Activated CD4-positive, alpha-beta memory T cell treated with anti-CD3 and anti-CD28 coated beads for 36 hours (primary cell): Measurements from ENCODE around the gene HPSE2. TPM values are rescaled to one million over a fixed set of nuclear protein-coding genes. Genes with fewer than 3 reads are reported as not detected.
"Not testable (repeated sequence)": the region's sequence is repeated elsewhere in the genome, so short reads cannot be mapped to it uniquely, and the experiment has no call there.

Experiments
- CTCF ChIA-PET: fragments of 350-600 bp; sonication (Branson Sonifier 250); formaldehyde crosslinking; loops from one replicate; lab custom pipeline; 2021; ENCODE audit warnings: antibody characterized with exemption, inconsistent platforms; lab: Charles Lee
- POLR2A ChIA-PET: fragments of 350-600 bp; sonication (Branson Sonifier 250); formaldehyde crosslinking; loops from one replicate; lab custom pipeline; 2021; ENCODE audit warnings: antibody characterized with exemption; lab: Charles Lee
- DNase-seq: peaks from one replicate; pipeline ENCODE4 v3.0.0-alpha.2; 2020
- H3K27ac Mint-ChIP-seq: one replicate; pipeline ENCODE4 v1.8.0; 2021; ENCODE audit warnings: mixed read lengths
- H3K27me3 Mint-ChIP-seq: one replicate; pipeline ENCODE4 v1.8.0; 2021; ENCODE audit warnings: mixed read lengths
- H3K36me3 Mint-ChIP-seq: one replicate; pipeline ENCODE4 v1.8.0; 2021; ENCODE audit warnings: mixed read lengths
- H3K4me1 Mint-ChIP-seq: one replicate; pipeline ENCODE4 v1.8.0; 2021; ENCODE audit warnings: low read depth, mixed read lengths
- H3K4me3 Mint-ChIP-seq: one replicate; pipeline ENCODE4 v1.8.0; 2021; ENCODE audit warnings: mild to moderate bottlenecking, mixed read lengths
- H3K9me3 Mint-ChIP-seq: one replicate; pipeline ENCODE4 v1.8.0; 2021; ENCODE audit warnings: mixed read lengths
- intact Hi-C: fragments of 100-400 bp; cut with micrococcal nuclease; formaldehyde crosslinking; loops from one replicate; pipeline ENCODE4 v1.15.1; 2023
- total RNA-seq, 2 experiments: library from RNA; stranded (reverse); gene quantifications; one replicate each; pipeline ENCODE4 v1.2.3, GENCODE V29; 2021

HPSE2 gene
- total RNA-seq, 2 experiments from 2014 or later: not detected

- Mint-ChIP-seq H3K36me3 (no peaks in the 10 kb centered on the region), H3K4me3 (no peak overlapping the region), H3K27me3 (peaks cover 10% of the 10 kb centered on the region), H3K9me3 (no peaks in the 10 kb centered on the region), H3K27ac (no peak overlapping the region), H3K4me1 (no peaks in the 10 kb centered on the region)
- DNase-seq: no peak
- POLR2A ChIA-PET: no interaction called here
- CTCF ChIA-PET: no interaction called here
- intact Hi-C loops: no loop called here
Observed at GRCh38 chr10:98517672-98518071, 718.0 kb downstream of the HPSE2 start.

DNA sequence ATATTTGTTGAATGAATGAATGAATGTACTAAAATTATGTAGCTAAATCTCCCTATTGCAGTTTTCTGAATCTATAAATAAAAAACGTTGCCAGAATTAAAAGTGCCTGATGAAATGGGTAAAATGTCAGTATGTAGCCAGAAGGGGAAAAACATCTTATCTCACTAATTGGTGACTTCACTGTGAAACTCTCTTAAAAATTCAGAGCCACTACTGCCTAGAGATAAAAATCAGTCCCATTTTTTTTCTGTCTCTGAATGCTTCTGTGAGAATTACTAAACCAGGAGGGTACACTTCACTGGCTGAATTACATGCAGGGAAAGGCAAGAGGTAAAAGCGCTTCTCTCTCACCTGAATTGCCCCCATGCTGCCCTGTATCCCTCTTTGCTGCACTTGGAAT is 719.3 kb downstream of the HPSE2 start:
- Mint-ChIP-seq H3K9me3 (no peaks in the 10 kb centered on the region), H3K4me3 (no peak overlapping the region), H3K4me1 (no peaks in the 10 kb centered on the region), H3K27me3 (peaks cover 10% of the 10 kb centered on the region), H3K27ac (no peak overlapping the region), H3K36me3 (no peaks in the 10 kb centered on the region)
- intact Hi-C loops: no loop called here
- POLR2A ChIA-PET: no interaction called here
- CTCF ChIA-PET: no interaction called here
- DNase-seq: no peak

GRCh38 chr10:98513704-98514103 is 721.9 kb downstream of the HPSE2 start:
- H3K27ac Mint-ChIP-seq: no peak overlapping the region
- H3K27me3 Mint-ChIP-seq: peaks cover 5% of the 10 kb centered on the region
- intact Hi-C loops: no loop called here
- no peak for DNase-seq
- no peak overlapping the region for H3K4me3 Mint-ChIP-seq
- POLR2A ChIA-PET: no interaction called here
- H3K9me3 Mint-ChIP-seq: no peaks in the 10 kb centered on the region
- CTCF ChIA-PET: no interaction called here
- H3K4me1 Mint-ChIP-seq: no peaks in the 10 kb centered on the region
- no peaks in the 10 kb centered on the region for H3K36me3 Mint-ChIP-seq

DNA sequence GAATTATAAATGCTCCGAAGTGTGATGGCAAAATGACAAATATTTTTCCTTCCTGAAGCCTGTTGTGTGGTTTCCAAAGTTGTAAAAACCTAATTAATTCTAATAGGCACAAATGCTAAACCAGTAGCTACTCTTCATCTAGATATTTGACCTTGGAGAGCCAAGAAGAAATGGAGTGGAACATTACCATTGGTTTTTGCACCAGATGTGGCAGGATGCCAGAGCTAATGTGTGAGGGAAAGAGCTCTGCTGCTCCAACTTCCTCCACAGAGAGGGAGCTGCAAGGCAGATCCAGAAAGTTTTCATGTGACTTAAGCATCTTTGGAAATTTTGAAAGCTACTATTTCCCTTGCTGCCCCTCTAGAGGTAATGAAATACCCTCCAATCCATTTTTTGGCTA is 723.8 kb downstream of the HPSE2 start:
- DNase-seq: no peak
- POLR2A ChIA-PET: no interaction called here
- CTCF ChIA-PET: no interaction called here

DNA sequence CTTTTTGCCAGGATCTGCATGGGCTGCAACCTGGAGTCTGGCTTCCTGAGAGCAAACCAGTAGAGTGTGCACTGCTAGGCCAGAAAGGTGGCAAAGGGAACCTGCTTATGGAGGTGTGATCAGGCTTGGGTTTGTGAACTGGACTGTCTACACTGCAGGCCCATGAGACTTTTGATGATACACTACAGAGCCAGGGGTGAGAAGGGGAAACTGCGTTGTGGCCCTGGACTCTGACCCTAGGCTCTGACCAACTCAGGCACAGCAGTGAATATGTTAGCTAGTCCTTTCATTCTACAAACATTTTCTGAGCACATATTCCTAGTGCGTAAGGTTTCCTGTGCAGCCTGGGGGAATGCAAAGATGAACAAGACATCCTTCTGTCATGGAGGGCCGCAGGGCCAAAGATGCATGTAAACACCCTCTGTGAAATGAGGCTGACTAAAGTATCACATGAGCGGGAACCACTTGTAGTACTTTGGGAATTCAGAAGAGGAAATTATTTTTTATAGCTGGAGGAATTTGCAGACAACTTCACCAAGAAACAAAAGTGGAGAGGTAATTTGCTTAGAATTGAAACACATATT is 725.1 kb downstream of the HPSE2 start:
- H3K4me3 Mint-ChIP-seq: no peak overlapping the region
- CTCF ChIA-PET: no interaction called here
- H3K9me3 Mint-ChIP-seq: no peaks in the 10 kb centered on the region
- no peak overlapping the region for H3K27ac Mint-ChIP-seq
- DNase-seq: no peak
- intact Hi-C loops: no loop called here
- H3K27me3 Mint-ChIP-seq: peaks cover 3% of the 10 kb centered on the region
- POLR2A ChIA-PET: no interaction called here
- no peaks in the 10 kb centered on the region for H3K4me1 Mint-ChIP-seq
- H3K36me3 Mint-ChIP-seq: no peaks in the 10 kb centered on the region

More for the DNA sequence above, 723.8 kb downstream of the HPSE2 start:
- H3K27ac Mint-ChIP-seq: no peak overlapping the region
- H3K27me3 Mint-ChIP-seq: peaks cover 4% of the 10 kb centered on the region
- no peak overlapping the region for H3K4me3 Mint-ChIP-seq
- intact Hi-C loops: no loop called here
- no peaks in the 10 kb centered on the region for H3K36me3 Mint-ChIP-seq
- no peaks in the 10 kb centered on the region for H3K9me3 Mint-ChIP-seq
- no peaks in the 10 kb centered on the region for H3K4me1 Mint-ChIP-seq

DNA sequence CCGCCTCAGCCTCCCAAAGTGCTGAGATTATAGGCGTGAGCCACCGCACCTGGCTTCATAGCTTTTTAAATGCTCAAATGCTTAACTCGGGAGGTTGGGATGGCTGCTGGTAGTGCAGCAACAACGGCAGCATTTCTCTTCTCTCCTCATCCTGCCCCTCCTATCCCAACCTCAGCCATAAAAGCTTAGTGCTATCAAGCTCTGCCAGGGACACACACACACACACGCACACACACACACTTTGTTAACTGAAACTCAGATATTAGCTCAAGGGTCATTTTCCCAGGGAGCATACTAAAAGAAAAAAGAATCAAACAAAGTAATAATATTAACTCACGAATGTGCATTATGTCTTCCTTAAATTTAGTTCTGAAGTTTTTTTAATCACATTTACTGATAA is 725.9 kb downstream of the HPSE2 start:
- Mint-ChIP-seq H3K4me3 (no peak overlapping the region), H3K27ac (no peak overlapping the region), H3K27me3 (peaks cover 3% of the 10 kb centered on the region), H3K36me3 (no peaks in the 10 kb centered on the region), H3K4me1 (no peaks in the 10 kb centered on the region), H3K9me3 (no peaks in the 10 kb centered on the region)
- POLR2A ChIA-PET: no interaction called here
- CTCF ChIA-PET: no interaction called here
- intact Hi-C loops: no loop called here
- DNase-seq: no peak

- peaks cover 22% of the 10 kb centered on the region for H3K27me3 Mint-ChIP-seq
- POLR2A ChIA-PET, H3K4me3 Mint-ChIP-seq, H3K36me3 Mint-ChIP-seq, H3K4me1 Mint-ChIP-seq, DNase-seq, intact Hi-C loops, CTCF ChIA-PET, H3K9me3 Mint-ChIP-seq, H3K27ac Mint-ChIP-seq: not testable (repeated sequence)
Observed at GRCh38 chr10:98502535-98502934, 733.1 kb downstream of the HPSE2 start.

DNA sequence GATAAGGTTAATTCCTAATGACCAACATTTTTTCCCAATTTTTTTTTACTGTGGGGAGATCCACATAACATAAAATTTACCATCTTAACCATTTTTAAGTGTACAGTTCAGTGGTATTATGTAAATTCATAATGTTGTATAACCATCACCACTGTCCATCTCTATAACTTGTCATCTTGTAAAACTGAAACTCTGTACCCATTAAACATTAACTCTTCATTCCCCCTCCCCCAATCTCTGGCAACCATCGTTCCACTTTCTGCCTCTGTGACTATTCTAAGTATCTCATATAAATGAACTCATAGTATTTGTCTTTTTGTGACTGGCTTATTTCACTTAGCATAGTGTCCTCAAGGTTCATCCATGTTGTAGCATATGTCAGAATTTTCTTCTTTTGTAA is 742.9 kb downstream of the HPSE2 start:
- no peaks in the 10 kb centered on the region for H3K4me1 Mint-ChIP-seq
- peaks cover 16% of the 10 kb centered on the region for H3K27me3 Mint-ChIP-seq
- H3K9me3 Mint-ChIP-seq: peaks cover 19% of the 10 kb centered on the region
- DNase-seq: no peak
- no peak overlapping the region for H3K27ac Mint-ChIP-seq
- intact Hi-C loops: no loop called here
- ChIA-PET CTCF (no interaction called here), POLR2A (no interaction called here)
- H3K4me3 Mint-ChIP-seq: no peak overlapping the region
- peaks cover 4% of the 10 kb centered on the region for H3K36me3 Mint-ChIP-seq

DNA sequence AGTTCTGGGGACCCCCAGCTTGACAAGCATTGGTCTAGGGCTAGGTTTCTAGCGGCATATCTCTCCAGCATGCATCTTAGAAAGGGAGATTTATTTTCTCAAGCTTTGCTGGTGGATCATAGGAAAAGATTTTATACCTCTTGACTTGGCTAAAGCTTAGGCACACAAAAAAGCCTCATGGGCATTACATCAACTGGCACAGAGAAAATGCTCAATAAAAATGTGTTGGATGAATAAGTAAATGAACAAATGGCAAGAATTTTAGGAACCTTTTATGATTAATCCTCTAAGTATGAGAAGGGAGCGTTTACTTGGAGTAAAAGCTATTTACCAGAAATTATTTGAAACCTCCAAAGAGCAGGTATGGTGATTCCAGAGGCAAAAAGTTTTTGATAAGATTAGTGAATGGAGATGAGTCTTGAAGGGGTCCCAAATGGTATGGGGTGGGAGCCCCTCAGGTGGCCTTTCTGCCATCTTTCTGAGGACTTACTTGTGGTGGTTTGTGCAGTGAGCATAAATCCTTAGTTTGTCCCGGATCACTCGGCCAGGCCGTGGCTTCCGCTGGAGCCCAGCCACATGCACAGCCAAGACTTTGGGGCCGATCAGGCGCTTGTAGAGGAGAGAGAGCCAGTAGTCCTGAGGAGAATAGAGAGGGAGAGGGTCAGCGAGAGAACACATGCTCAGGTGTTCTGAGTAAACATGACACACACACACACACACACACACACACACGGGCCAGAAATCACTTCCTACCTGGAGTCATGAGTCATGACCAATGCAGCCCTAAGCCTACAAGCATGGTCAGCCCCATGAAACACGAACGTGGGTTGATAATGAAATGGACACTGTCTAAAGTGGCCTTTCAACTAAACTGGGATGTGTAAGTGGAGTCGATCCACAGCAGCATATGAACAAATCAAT is 745.8 kb downstream of the HPSE2 start:
- no peaks in the 10 kb centered on the region for H3K36me3 Mint-ChIP-seq
- no peak overlapping the region for H3K4me3 Mint-ChIP-seq
- CTCF ChIA-PET: interaction anchor here (1.2 kb wide), 1 partner anchor 23 kb away, joined by 4 read pairs; no protein-coding TSS in a partner anchor
- intact Hi-C loops: no loop called here
- DNase-seq: no peak
- no peaks in the 10 kb centered on the region for H3K4me1 Mint-ChIP-seq
- H3K27ac Mint-ChIP-seq: no peak overlapping the region
- H3K9me3 Mint-ChIP-seq: peaks cover 3% of the 10 kb centered on the region
- peaks cover 15% of the 10 kb centered on the region for H3K27me3 Mint-ChIP-seq
- POLR2A ChIA-PET: no interaction called here

GRCh38 chr10:98488669-98489430 is 746.8 kb downstream of the HPSE2 start:
- ChIA-PET CTCF (interaction anchor here (1.2 kb wide), 1 partner anchor 22 kb away, joined by 4 read pairs; no protein-coding TSS in a partner anchor), POLR2A (no interaction called here)
- no peak overlapping the region for H3K4me3 Mint-ChIP-seq
- no peaks in the 10 kb centered on the region for H3K4me1 Mint-ChIP-seq
- H3K9me3 Mint-ChIP-seq: no peaks in the 10 kb centered on the region
- H3K27ac Mint-ChIP-seq: no peak overlapping the region
- DNase-seq: no peak
- H3K27me3 Mint-ChIP-seq: peaks cover 15% of the 10 kb centered on the region
- no peaks in the 10 kb centered on the region for H3K36me3 Mint-ChIP-seq
- intact Hi-C loops: no loop called here

GRCh38 chr10:98487649-98488048 is 748.0 kb downstream of the HPSE2 start:
- H3K4me3 Mint-ChIP-seq: no peak overlapping the region
- peaks cover 16% of the 10 kb centered on the region for H3K27me3 Mint-ChIP-seq
- no peak for DNase-seq
- H3K9me3 Mint-ChIP-seq: peaks cover 4% of the 10 kb centered on the region
- no peak overlapping the region for H3K27ac Mint-ChIP-seq
- CTCF ChIA-PET: no interaction called here
- peaks cover under 1% of the 10 kb centered on the region for H3K4me1 Mint-ChIP-seq
- intact Hi-C loops: no loop called here
- H3K36me3 Mint-ChIP-seq: no peaks in the 10 kb centered on the region
- POLR2A ChIA-PET: no interaction called here

DNA sequence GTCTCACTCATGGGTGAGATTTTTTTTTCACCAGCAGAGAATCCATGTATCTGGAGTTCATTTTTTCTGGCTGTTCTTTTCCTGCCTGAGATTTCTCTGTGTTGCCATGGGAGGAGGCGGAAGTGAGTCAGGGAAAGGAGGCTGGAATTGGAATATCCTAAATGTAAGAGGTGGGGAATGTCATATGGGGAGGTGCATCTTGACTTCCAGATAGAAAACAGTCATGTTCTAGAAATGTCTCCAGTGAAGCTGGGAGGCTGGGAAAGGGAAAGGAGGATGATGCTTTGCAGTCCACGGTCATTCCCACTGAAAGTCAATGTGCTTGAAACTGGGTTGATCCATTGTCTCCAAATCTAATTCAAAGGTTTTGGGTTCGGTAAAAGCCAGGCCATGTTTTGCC is 749.2 kb downstream of the HPSE2 start:
- POLR2A ChIA-PET: no interaction called here
- Mint-ChIP-seq H3K9me3 (peaks cover 4% of the 10 kb centered on the region), H3K27ac (no peak overlapping the region)

More for the DNA sequence above, 749.2 kb downstream of the HPSE2 start:
- CTCF ChIA-PET: no interaction called here
- Mint-ChIP-seq H3K36me3 (no peaks in the 10 kb centered on the region), H3K4me1 (peaks cover 4% of the 10 kb centered on the region), H3K4me3 (no peak overlapping the region), H3K27me3 (peaks cover 16% of the 10 kb centered on the region)
- DNase-seq: no peak
- intact Hi-C loops: no loop called here
